ENCODE results near the gene HSD3B2.
"Not testable (repeated sequence)": the region's sequence is repeated elsewhere in the genome, so short reads cannot be mapped to it uniquely, and the experiment has no call there.

The HSD3B2 gene

GRCh38 chr1:119414950-119415349 is at the start of gene HSD3B2:
Gene HSD3B2, plus strand, starts transcription at chr1:119415150. Its CDS starts 270 bp downstream, at chr1:119415420.
- no peak for DNase-seq

- DNase-seq, result no peak
Measured at GRCh38 chr1:119366424-119366823, 48.5 kb upstream of the HSD3B2 start.

- DNase-seq, result no peak
Measured at GRCh38 chr1:119367432-119368124, 47.4 kb upstream of the HSD3B2 start.

DNA sequence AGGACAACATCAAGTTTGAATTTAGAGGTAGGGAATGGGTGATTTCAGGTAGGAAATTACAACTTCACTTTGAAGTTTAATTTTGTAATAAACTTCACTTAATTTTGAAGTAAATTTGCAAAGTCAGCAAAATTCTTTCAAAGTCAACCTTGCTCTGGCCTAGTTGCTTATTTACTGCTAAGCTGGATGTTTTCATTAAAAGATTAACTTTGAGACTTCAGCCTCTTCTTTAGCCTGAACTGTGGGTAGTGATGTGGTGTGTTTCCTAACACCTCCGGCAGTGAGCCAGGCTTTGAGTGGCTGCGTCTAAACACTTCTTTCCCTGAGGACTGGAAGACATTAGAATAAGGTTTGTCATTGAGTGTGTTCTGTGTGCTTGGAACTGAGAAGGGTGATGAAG is 46.4 kb upstream of the HSD3B2 start, which contains the start of gene HAO2:
Gene HAO2, plus strand, starts transcription at position 232 of the 400 bp plus-strand sequence. CDS start 12,301 bp downstream, outside the sequence.
- no peak for DNase-seq

DNA sequence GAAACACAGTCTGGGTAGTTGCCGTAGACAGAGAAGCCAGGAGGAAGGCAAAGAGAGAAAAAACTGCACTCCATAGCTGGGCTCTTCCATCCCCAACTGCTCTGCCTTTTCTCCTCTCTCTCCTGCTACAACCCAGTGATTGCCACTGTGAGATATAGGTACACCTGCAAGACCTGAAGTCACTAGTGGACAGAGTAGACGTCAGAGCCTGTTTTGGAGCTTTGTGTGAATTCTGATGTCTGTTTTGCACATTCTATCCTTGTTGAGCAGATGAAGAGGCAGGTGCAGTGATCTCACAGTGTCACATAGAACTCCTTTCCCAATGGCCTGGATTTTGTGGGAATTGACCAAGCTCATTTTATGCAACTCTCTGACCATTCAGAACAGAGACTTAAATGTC is 44.2 kb upstream of the HSD3B2 start:
- no peak for DNase-seq

DNA sequence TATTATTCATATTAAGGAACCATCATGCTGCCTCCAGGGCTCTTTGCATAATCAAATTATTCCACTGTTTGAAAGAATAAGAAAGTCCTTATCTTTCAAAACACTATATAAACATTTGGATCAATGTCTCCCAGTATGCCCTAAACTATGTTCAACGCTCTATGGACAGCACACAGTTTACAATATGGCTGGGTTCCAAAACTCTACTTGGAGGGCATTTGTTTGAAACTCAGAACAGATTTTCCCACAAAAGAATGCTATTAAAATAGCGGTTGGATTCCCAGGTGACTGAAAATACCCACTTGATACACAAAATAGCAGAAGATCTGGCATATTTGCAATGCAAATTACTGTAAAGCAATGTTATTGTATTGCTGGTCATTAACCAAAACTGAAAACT is 43.1 kb upstream of the HSD3B2 start:
- no peak for DNase-seq

DNA sequence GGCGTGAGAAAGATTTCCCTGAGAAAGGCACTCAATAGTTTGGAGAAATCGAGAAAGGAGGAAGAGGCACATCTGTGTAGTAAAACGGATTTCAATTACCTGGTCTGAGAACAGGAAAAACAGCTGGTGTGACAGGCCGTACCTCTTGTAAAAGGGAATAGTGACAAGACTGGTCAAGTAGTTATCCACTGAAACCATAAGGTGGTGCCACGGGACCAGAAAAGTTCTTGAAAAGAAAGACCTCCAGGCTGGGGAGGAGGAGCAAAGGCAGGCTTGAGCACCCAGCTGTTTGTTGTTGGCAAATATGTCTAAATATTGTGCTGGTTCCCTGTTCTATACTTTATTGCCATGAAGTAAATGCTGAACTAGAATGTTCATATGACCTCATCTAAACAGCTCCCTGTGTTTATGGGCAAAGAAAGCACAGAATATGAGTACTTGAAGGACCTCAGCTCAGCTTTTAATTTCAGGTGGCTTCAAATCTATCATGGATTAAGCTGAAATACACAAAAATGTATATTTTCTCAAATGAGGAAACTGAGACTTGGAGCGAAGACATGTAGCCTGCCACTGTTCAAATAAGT is 42.4 kb upstream of the HSD3B2 start:
- DNase-seq, result no peak

DNA sequence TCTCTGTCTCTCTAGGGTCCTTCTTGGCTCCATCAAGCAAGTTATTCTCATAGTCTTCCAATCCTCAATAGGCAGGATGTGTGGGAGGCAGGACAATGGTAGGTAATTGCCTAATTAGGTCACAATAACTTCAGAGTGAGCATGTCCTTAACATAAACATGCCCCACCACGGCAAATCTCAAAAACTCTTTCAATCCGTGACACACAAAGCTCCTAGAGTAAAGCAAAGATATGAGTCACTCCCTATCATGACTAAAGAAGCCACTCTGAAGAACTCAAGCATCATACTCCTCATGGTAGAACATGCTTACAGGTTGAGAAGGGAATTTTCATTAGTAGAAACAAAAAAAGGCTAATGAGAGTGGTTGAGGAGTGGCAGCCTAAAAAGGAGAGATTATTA is 41.5 kb upstream of the HSD3B2 start:
- no peak for DNase-seq

DNA sequence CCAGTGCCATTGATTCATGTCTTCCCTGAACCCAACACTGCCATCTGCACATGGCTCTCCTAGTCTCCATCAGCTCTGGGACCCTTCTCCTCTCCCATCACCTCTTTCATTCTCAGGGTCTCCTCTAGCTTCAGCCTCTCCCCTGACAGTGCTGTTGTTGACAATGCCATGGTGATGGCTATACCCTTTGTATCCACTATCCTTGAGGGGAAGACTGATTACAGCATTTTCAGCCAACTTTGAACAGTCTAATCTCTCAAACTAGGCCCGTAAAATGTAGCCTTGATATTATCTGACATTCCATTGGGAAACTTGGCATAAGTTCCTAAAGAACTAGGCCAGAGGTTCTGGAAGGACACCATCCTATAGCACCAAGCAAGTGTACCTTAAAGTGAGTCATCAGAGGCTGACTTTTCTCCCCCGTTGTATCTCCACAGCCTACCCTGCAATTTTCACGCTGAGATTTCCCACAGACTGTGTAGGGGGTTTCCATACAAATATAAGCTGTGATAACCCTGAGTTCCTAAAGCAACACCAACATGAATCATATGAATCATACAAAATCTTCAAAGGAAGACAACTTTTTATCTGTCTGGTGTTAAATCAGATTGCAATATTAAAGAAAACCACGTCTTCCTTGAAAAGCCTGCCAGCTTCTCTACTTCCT is 40.6 kb upstream of the HSD3B2 start:
- no peak for DNase-seq

GRCh38 chr1:119375366-119375765 is 39.6 kb upstream of the HSD3B2 start:
- DNase-seq, result no peak

DNA sequence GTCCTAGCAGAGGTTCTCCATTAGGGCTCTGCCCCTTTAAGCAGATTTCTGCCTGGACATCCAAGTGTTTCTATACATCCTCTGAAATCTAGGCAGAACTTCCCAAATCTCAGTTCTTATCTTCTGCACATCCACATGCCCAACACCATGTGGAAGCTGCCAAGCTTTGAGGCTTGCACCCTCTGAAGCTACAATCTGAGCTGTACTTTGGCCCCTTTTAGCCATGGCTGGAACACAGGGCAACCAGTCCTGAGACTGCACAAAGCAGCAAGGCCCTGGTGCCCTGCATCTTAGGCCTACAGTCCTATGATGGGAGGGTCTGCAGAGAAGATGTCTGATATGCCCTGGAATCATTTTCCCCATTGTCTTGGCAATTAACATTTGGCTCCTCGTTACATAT is 38.4 kb upstream of the HSD3B2 start:
- no peak for DNase-seq

DNA sequence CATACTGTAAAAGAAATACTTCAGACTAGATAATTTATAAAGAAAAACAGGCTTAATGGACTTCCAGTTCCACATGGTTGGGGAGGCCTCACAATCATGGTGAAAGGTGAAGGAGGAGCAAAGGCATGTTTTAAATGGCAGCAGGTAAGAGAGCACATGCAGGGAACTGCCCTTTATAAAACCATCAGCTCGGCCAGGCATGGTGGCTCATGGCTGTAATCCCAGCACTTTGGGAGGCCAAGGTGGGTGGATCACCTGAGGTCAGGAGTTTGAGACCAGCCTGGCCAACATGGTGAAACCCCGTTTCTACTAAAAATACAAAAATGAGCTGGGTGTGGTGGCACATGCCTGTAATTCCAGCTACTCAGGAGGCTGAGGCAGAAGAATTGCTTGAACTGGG is 37.4 kb upstream of the HSD3B2 start:
- not testable (repeated sequence) for DNase-seq

DNA sequence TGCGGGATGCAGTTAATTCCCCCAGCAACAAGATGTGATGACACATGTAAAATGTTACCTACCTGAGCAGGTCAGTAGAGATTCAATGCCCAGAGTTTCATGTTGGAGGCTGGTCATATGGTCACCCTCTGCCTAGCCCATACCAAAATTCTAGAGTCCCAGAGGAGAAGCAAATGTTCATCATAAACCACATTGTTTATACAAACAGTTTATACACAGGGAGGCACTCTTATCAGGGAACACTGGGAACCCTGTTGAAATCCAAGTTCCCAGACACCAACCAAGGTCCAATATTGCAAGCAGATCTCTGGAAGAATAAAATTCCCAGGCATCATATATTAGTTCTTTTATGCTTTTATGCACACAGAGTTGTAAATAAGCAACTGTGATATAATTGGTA is 35.8 kb upstream of the HSD3B2 start:
- no peak for DNase-seq

DNA sequence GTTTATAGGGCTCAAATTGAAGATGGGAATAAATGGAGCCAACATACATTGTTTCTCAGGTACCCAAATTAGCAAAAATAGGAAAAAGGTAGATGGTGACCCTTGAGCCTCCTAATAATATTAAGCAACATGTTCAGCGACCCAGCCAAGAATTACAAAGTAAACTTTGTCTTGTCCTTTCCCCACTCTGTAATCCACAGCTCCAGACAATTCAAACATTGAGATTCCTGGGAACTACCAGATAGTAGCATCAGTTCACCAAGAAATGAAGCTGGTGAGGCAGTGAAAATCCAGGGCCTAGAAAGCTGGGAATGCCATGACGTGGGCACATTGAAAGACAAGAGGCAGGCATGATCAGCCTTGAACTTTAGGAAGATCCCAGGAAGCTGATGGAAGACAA is 34.6 kb upstream of the HSD3B2 start:
- no peak for DNase-seq

DNA sequence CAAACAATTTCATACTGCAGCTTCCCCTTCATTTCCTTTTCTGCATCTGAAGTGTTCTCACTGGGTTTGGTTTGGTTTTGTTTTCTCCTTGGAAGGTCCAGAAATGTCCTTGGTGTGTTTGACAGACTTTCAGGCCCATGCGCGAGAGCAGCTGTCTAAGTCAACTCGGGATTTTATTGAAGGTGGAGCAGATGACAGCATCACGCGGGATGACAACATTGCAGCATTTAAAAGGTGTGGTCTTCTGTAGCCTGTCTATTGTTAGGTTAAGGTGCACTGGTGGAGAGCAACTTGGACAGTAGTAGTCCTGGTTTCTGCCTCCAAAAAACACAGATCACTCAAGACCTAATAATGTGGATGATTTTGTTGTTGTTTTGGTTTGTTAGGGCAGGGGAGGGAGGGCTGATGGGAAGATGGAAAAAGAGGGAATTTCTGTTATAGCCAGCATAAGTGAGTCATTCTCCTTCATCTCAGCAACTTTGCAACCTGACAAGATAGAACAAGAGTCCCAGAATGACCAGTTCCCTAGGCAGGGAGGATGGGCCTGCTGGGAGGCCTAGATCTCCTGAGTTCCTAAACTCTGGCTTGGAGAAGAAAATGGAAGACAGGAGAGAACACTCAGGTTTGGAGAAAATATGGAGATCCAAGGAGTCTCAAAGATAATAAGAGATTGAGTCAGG is 33.8 kb upstream of the HSD3B2 start:
- DNase-seq, result no peak

- DNase-seq, result no peak
Measured at GRCh38 chr1:119384591-119384990, 30.4 kb upstream of the HSD3B2 start.

GRCh38 chr1:119385650-119386049 is 29.3 kb upstream of the HSD3B2 start:
- DNase-seq, result no peak

GRCh38 chr1:119387858-119388257 is 27.1 kb upstream of the HSD3B2 start:
- DNase-seq, result no peak

DNA sequence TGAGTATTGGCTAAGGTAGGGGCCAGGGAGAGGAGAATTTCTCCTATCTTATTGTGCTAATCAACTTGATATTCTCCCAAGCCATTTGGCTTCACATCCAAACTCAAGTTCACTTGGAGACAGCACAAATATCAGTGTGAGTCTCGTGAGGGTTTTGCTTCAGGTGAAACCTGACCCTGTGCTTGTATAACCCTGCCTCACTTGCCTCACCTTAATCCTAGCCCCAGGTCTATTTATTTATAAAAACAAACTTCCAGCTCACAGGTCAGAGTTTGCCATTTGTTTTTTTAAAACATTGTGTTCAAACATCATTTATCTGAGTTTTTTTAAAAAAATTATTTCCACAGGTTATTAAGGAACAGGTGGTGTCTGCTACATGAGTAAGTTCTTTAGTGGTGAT is 26.5 kb upstream of the HSD3B2 start:
- DNase-seq, result no peak

DNA sequence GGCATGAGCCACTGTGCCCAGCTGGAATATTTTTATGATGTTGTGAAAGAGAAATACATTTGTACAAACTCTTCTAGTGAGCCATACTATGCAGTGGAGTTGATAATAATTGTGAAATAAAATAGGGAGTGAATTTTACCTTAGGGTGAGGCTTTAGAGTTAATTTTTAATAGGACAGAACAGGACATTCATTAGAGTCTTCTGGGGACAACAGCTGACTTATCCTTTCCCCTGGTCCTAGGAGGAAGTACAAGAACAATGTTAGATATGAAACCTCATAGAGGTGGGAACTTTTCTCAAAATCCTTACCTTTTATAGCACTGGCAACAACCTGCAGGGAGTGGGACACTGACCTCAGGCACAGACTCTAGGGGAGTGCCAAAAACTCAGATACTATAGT is 24.4 kb upstream of the HSD3B2 start:
- no peak for DNase-seq

GRCh38 chr1:119391749-119392148 is 23.2 kb upstream of the HSD3B2 start:
- no peak for DNase-seq

- DNase-seq, result no peak
Measured at GRCh38 chr1:119394085-119394484, 20.9 kb upstream of the HSD3B2 start.

GRCh38 chr1:119396982-119397381 is 18.0 kb upstream of the HSD3B2 start:
- DNase-seq, result no peak

- DNase-seq, result no peak
Measured at GRCh38 chr1:119397986-119398385, 17.0 kb upstream of the HSD3B2 start.

Data from CD4-positive, alpha-beta T cell treated with Interleukin-6 for 4 hours (primary cell).